ENCODE results near the gene AACS.

- no peak for TF ChIP-seq CTCF (IDR thresholded peaks at IDR 0.05)
- TF ChIP-seq POLR2A (IDR thresholded peaks at IDR 0.05) = no peak
Measured at GRCh38 chr12:125132698-125133400, 67.6 kb downstream of the AACS start.

Data from body of pancreas (tissue), 4 donors.